GM10847 (cell line): ENCODE results near the gene SEPHS2.
A peak's percentile ranks its signal among the peaks of the same experiment; 100 is the strongest.

ENCODE experiments used
- POLR2A ChIP-seq: IDR thresholded peaks from 2 replicates; pipeline ENCODE4 v1.6.1; 2011; ENCODE audit not compliant: insufficient read length; ENCODE audit errors: extremely low read depth

The SEPHS2 gene

GRCh38 chr16:30416624-30417528 is 28.8 kb downstream of the SEPHS2 start:
- TF ChIP-seq POLR2A: no peak

- no peak for TF ChIP-seq POLR2A
Measured at GRCh38 chr16:30416047-30416603, 29.5 kb downstream of the SEPHS2 start.

- TF ChIP-seq POLR2A: no peak
Measured at GRCh38 chr16:30414159-30414558, 31.5 kb downstream of the SEPHS2 start.

- TF ChIP-seq POLR2A: no peak
Measured at GRCh38 chr16:30413112-30413806, 32.4 kb downstream of the SEPHS2 start.

- no peak for TF ChIP-seq POLR2A
Measured at GRCh38 chr16:30409125-30410060, 36.3 kb downstream of the SEPHS2 start.

- TF ChIP-seq POLR2A: no peak
Measured at GRCh38 chr16:30407804-30408534, 37.7 kb downstream of the SEPHS2 start.

- TF ChIP-seq POLR2A: peak; percentile 43
Measured at GRCh38 chr16:30407102-30407803, 38.4 kb downstream of the SEPHS2 start, which contains the start of gene ZNF771. Gene ZNF771, plus strand, starts transcription at chr16:30407606. Its CDS starts 448 bp downstream, at chr16:30408054.

- no peak for TF ChIP-seq POLR2A
Measured at GRCh38 chr16:30406795-30407101, 38.9 kb downstream of the SEPHS2 start.

GRCh38 chr16:30401768-30402425 is 43.8 kb downstream of the SEPHS2 start:
- TF ChIP-seq POLR2A: no peak

GRCh38 chr16:30399435-30400186 is 46.1 kb downstream of the SEPHS2 start:
- TF ChIP-seq POLR2A: no peak

GRCh38 chr16:30398661-30399434 is 46.8 kb downstream of the SEPHS2 start:
- no peak for TF ChIP-seq POLR2A

- TF ChIP-seq POLR2A: no peak
Measured at GRCh38 chr16:30397776-30398660, 47.7 kb downstream of the SEPHS2 start.
